Activated CD4-positive, alpha-beta T cell treated with anti-CD3 and anti-CD28 coated beads for 36 hours (primary cell): ENCODE results near the gene AGBL3. TPM values are rescaled to one million over a fixed set of nuclear protein-coding genes. Genes with fewer than 3 reads are reported as not detected.

Experiments
- ATAC-seq: fragments of 200-7000 bp; cut with Tn5 transposase; one replicate; pipeline ENCODE4 v1.10.0; 2021; ENCODE audit warnings: mild to moderate bottlenecking, moderate library complexity
- CTCF ChIA-PET: fragments of 350-600 bp; sonication (Branson Sonifier 250); formaldehyde crosslinking; loops from one replicate; lab custom pipeline; 2021; ENCODE audit warnings: antibody characterized with exemption; lab: Charles Lee
- POLR2A ChIA-PET: fragments of 350-600 bp; sonication (Branson Sonifier 250); formaldehyde crosslinking; loops from one replicate; lab custom pipeline; 2021; ENCODE audit warnings: antibody characterized with exemption, inconsistent platforms; lab: Charles Lee
- DNase-seq: peaks from one replicate; pipeline ENCODE4 v3.0.0-alpha.2; 2020
- H3K27ac Mint-ChIP-seq: one replicate; pipeline ENCODE4 v1.8.0; 2021; ENCODE audit warnings: mixed read lengths
- H3K27me3 Mint-ChIP-seq: one replicate; pipeline ENCODE4 v1.8.0; 2021; ENCODE audit warnings: mixed read lengths
- H3K36me3 Mint-ChIP-seq: one replicate; pipeline ENCODE4 v1.8.0; 2021; ENCODE audit warnings: low read depth, mixed read lengths
- H3K4me1 Mint-ChIP-seq: one replicate; pipeline ENCODE4 v1.8.0; 2021; ENCODE audit warnings: mixed read lengths
- H3K4me3 Mint-ChIP-seq: one replicate; pipeline ENCODE4 v1.8.0; 2021; ENCODE audit warnings: mild to moderate bottlenecking, moderate library complexity, mixed read lengths
- H3K9me3 Mint-ChIP-seq: one replicate; pipeline ENCODE4 v1.8.0; 2021; ENCODE audit warnings: low read depth, mixed read lengths
- intact Hi-C, 2 experiments: fragments of 100-400 bp; cut with DNase I in 1 of 2; cut with micrococcal nuclease in 1 of 2; formaldehyde crosslinking; loops; one replicate each; pipeline versions ENCODE4 v1.14.2 to v1.15.1; 2022 to 2024; cut with DNase I, micrococcal nuclease
- total RNA-seq, 2 experiments: library from RNA; stranded (reverse); gene quantifications; one replicate each; pipeline ENCODE4 v1.2.3, GENCODE V29; 2021

AGBL3 gene
- total RNA-seq, 2 experiments from 2014 or later = 2.1 to 2.2 TPM

DNA sequence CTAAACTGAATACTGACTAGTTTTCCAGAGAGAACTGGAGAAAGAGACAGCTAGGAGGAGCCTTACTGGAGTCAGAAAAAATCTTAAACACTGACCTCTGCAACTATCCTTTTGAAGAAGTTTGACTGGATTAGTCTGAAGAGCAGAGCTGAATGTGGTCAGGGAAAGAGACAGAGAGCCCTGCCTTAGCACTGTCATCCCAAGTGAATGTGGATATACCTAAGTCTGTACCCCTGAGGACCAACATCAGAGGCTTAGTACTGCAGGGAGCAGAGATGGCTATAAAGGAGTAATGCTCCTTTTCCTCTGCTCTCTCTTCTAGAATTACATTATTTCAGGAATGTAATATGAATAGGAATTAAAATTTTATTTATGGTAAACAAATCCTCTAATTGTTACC is 91.7 kb downstream of the AGBL3 start:
- ChIA-PET CTCF (interaction anchor here (0.6 to 0.8 kb wide), 2 partner anchors 107 to 580 kb away, joined by 3 to 5 read pairs; no protein-coding TSS in a partner anchor), POLR2A (no interaction called here)
- H3K4me1 Mint-ChIP-seq = no peaks in the 10 kb centered on the region
- no peaks in the 10 kb centered on the region for H3K9me3 Mint-ChIP-seq
- no peak overlapping the region for H3K27ac Mint-ChIP-seq
- H3K4me3 Mint-ChIP-seq = no peak overlapping the region
- ATAC-seq (no peak), DNase-seq (no peak)
- no peaks in the 10 kb centered on the region for H3K27me3 Mint-ChIP-seq
- intact Hi-C loops = no loop called here
- no peaks in the 10 kb centered on the region for H3K36me3 Mint-ChIP-seq

DNA sequence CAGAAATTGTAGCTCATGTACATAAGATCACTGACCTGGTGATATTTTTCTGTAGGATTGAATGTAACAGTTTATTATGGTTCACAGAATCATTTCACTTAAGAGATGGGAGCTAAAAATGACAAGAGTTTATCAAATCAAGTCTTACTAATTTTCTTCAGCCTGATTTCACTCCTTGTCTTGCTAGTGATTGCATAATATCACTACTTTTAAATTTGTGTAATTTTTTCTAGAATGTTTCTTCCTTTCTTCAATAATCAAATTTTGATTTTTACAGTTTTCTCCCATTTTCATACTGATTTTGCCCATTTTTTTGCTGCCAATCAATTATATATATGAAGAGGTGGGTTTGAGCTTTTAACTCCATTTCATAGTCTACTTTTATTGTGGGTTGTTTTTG is 92.8 kb downstream of the AGBL3 start:
- no peaks in the 10 kb centered on the region for H3K9me3 Mint-ChIP-seq
- H3K4me3 Mint-ChIP-seq = no peak overlapping the region
- DNase-seq = no peak
- H3K4me1 Mint-ChIP-seq = no peaks in the 10 kb centered on the region
- no peaks in the 10 kb centered on the region for H3K36me3 Mint-ChIP-seq
- intact Hi-C loops = no loop called here
- ChIA-PET POLR2A (no interaction called here), CTCF (interaction anchor here (0.6 kb wide), 1 partner anchor 166 kb away, joined by 3 read pairs; no protein-coding TSS in a partner anchor)
- ATAC-seq = no peak
- no peaks in the 10 kb centered on the region for H3K27me3 Mint-ChIP-seq
- H3K27ac Mint-ChIP-seq = no peak overlapping the region

DNA sequence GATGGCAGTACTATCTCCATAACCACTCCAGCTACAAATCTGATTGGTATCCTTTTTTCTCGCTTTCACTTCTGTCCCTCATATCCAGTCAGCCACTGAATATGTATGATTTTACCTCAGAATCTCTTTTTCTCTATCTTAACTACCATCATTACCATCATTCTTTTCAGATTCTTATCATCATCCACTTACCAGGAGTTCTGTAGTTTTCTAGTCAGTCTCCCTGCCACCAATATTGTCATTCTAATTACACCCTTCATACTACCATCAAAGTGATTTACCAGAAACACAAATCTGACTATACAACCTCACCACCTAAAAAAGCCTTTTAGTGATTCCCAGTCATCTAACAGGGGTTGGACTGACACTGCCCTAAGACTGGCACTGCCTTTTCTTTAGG is 96.7 kb downstream of the AGBL3 start:
- H3K36me3 Mint-ChIP-seq = no peaks in the 10 kb centered on the region
- ChIA-PET CTCF (no interaction called here), POLR2A (no interaction called here)
- H3K27ac Mint-ChIP-seq = no peak overlapping the region
- DNase-seq (no peak), ATAC-seq (no peak)
- no peaks in the 10 kb centered on the region for H3K4me1 Mint-ChIP-seq
- intact Hi-C loops = no loop called here
- H3K27me3 Mint-ChIP-seq = no peaks in the 10 kb centered on the region
- peaks cover 14% of the 10 kb centered on the region for H3K9me3 Mint-ChIP-seq
- H3K4me3 Mint-ChIP-seq = no peak overlapping the region

DNA sequence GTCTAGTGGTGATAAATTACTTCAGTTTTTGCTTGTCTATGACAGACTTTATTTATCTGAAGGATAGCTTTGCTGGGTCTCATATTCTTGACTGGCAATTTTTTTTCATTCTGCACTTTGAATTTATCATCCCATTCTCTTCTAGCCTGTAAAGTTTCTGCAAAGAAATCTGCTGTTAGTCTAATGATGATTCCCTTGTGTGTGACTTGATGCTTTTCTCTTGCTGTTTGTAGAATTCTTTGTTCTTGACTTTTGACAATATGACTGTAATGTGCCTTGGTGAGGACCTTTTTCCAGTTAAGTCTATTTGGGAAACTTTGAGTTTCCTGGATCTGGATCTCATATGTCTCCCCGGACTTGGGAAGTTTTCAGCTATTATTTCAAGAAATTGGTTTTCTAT is 102.3 kb downstream of the AGBL3 start:
- no peak for DNase-seq
- peaks cover 24% of the 10 kb centered on the region for H3K9me3 Mint-ChIP-seq
- intact Hi-C loops = no loop called here
- no peak overlapping the region for H3K4me3 Mint-ChIP-seq
- CTCF ChIA-PET = no interaction called here
- no peaks in the 10 kb centered on the region for H3K4me1 Mint-ChIP-seq
- ATAC-seq = no peak
- H3K36me3 Mint-ChIP-seq = peaks cover 4% of the 10 kb centered on the region
- no peak overlapping the region for H3K27ac Mint-ChIP-seq
- POLR2A ChIA-PET = no interaction called here
- no peaks in the 10 kb centered on the region for H3K27me3 Mint-ChIP-seq

DNA sequence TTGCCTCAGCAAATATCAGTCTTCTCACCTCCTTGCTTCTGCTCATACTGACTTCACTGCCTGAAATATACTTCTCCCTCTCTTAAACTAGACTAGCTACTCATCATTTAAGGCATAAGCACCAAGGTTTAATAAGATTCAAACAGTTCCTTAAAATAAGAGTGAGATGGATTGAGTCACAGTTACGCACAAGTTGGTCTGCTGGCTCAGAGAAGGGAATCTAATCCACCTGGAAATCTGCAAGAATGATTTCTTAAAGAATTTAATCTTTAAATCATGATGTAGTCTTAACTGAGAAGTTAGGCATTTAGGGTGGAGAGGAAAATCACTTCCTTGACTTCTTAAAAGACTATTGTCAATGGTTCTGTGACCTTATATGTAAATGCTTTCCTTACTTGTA is 105.4 kb downstream of the AGBL3 start:
- H3K27me3 Mint-ChIP-seq = no peaks in the 10 kb centered on the region
- POLR2A ChIA-PET = no interaction called here
- CTCF ChIA-PET = no interaction called here
- peaks cover 4% of the 10 kb centered on the region for H3K36me3 Mint-ChIP-seq
- no peaks in the 10 kb centered on the region for H3K4me1 Mint-ChIP-seq
- ATAC-seq (no peak), DNase-seq (no peak)
- no peak overlapping the region for H3K4me3 Mint-ChIP-seq
- peaks cover 15% of the 10 kb centered on the region for H3K9me3 Mint-ChIP-seq
- H3K27ac Mint-ChIP-seq = no peak overlapping the region
- intact Hi-C loops = no loop called here

DNA sequence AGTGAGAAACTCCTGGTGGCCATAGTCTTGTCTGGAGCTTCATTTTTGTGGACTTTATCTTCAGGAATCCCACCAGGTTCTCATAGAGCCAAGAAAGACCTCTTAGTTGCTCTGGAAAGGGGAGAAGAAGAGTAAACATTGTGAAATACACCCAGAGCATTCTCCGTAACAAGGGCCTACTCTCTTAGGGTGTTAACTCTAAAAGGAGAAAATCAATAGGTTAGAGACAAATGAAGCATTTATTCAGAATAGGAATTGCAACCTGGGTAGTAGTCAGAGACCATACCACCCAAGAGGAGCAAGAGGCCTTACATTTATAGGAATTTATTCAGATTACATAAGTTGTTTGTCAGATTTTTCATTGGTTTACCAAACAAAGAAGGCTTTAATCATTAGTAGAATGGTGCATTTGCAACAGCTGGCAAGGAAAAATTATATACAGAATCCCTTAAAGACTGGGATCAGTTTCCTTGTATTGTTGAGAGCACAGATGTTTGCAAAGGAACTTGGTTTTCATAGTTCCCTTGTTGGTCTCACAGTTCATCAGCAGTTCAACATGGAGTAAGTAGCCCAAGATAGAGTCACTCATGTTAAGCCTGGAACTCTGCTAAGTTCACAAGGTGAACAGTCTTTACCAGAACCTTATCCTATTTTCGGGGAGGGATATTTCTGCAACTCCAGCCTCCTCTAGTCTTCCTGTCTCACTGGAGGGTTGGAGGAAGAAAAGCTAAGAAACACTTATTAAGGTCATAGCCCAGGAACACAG is 108.3 kb downstream of the AGBL3 start:
- intact Hi-C loops = no loop called here
- DNase-seq (no peak), ATAC-seq (no peak)
- Mint-ChIP-seq H3K9me3 (no peaks in the 10 kb centered on the region), H3K4me3 (no peak overlapping the region), H3K27me3 (no peaks in the 10 kb centered on the region), H3K27ac (no peak overlapping the region), H3K4me1 (no peaks in the 10 kb centered on the region), H3K36me3 (no peaks in the 10 kb centered on the region)
- CTCF ChIA-PET = interaction anchor here (0.7 kb wide), 1 partner anchor 21 kb away, joined by 3 read pairs; no protein-coding TSS in a partner anchor
- POLR2A ChIA-PET = no interaction called here

DNA sequence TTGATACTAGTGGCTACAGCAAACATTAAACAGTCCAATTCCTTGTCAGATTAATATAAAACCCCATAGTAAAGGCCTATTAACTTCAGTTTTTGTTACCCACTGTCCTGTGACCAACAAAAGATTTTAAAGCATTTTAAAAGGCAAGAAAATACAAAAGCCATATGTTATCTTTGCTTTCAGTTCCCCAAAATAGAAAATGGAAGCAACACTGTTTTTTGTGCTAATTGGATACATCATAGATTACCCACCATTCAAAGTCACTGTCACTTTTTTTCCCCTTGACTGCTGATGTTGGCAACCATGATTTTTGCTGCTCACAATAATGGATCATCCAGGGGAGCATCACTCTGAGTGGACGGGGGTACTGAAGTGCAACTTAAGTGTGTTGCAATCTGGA is 109.1 kb downstream of the AGBL3 start:
- no peak for ATAC-seq
- H3K4me3 Mint-ChIP-seq = no peak overlapping the region
- no peaks in the 10 kb centered on the region for H3K4me1 Mint-ChIP-seq
- no peaks in the 10 kb centered on the region for H3K9me3 Mint-ChIP-seq
- POLR2A ChIA-PET = no interaction called here
- H3K27me3 Mint-ChIP-seq = no peaks in the 10 kb centered on the region
- CTCF ChIA-PET = no interaction called here
- no peak overlapping the region for H3K27ac Mint-ChIP-seq
- H3K36me3 Mint-ChIP-seq = no peaks in the 10 kb centered on the region
- no peak for DNase-seq
- intact Hi-C loops = no loop called here

DNA sequence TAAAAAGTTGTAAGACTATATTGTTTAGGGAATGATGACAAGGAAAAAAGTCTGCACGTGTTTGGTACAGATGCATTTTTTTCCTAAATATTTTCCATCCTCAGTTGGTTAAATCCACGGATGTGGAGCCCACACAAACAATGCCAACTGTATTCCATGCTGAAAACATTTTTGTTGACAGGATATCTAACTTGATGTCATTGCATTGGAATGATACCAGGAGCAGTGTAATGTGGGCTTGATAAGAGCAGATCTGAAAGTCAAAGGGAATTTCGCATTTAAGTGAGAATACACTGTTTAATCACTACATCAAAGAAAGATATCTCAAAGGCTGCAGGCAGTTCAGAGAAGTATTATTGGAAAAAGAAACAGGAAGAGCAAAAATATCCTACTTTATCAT is 112.1 kb downstream of the AGBL3 start:
- ChIA-PET POLR2A (no interaction called here), CTCF (no interaction called here)
- no peaks in the 10 kb centered on the region for H3K27me3 Mint-ChIP-seq
- no peaks in the 10 kb centered on the region for H3K9me3 Mint-ChIP-seq
- DNase-seq (no peak), ATAC-seq (no peak)
- H3K36me3 Mint-ChIP-seq = no peaks in the 10 kb centered on the region
- no peak overlapping the region for H3K4me3 Mint-ChIP-seq
- intact Hi-C loops = no loop called here
- H3K27ac Mint-ChIP-seq = no peak overlapping the region
- H3K4me1 Mint-ChIP-seq = no peaks in the 10 kb centered on the region

DNA sequence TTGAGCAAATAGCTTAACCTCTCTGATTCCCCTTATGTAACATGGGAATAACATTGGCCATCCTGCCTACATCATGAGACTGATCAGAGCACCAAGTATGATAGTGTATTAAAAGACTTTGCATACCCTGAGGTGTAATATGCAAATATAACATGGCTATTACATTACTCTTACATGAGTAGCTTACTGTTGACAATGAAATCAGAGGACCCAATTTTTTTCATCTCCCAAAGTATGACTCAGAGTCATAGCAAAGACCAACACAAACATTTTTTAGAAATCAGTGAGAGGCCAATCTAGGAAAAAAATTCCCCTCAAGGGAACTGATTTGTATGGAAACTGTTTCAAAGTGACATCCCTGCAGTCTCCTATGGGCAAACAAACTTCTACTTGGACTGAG is 114.5 kb downstream of the AGBL3 start:
- ChIA-PET POLR2A (no interaction called here), CTCF (interaction anchor here (1.3 kb wide), 1 partner anchor 18 kb away, joined by 3 read pairs; no protein-coding TSS in a partner anchor)
- intact Hi-C loops = no loop called here
- ATAC-seq = no peak
- Mint-ChIP-seq H3K4me3 (no peak overlapping the region), H3K27me3 (no peaks in the 10 kb centered on the region), H3K36me3 (no peaks in the 10 kb centered on the region), H3K9me3 (peaks cover 3% of the 10 kb centered on the region), H3K27ac (no peak overlapping the region), H3K4me1 (no peaks in the 10 kb centered on the region)
- DNase-seq = no peak

DNA sequence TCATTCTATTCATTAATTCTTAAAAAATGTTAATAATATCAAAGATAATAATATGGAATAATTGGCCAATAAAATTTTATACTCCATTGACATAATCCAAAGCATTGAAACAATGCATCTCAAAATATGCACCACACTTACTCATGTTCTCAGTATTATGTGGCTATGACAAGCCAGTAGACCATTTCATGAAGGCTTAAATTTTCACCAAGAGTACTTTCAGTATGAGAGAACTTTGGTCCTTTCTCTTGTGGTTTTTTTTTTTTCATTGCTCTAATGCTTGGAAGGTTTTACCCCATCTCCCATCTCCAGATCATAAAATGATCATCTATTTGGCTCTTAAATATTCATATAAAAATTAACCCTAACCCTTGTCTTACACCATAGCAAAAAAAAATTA is 116.1 kb downstream of the AGBL3 start:
- no peak for DNase-seq
- POLR2A ChIA-PET = no interaction called here
- Mint-ChIP-seq H3K4me3 (no peak overlapping the region), H3K27me3 (no peaks in the 10 kb centered on the region), H3K36me3 (no peaks in the 10 kb centered on the region), H3K4me1 (no peaks in the 10 kb centered on the region), H3K9me3 (peaks cover 3% of the 10 kb centered on the region), H3K27ac (no peak overlapping the region)
- intact Hi-C loops = no loop called here
- peak; percentile 36 for ATAC-seq
- CTCF ChIA-PET = interaction anchor here (0.7 kb wide), 1 partner anchor 46 kb away, joined by 3 read pairs; the partner anchor contains the start of gene TMEM140

DNA sequence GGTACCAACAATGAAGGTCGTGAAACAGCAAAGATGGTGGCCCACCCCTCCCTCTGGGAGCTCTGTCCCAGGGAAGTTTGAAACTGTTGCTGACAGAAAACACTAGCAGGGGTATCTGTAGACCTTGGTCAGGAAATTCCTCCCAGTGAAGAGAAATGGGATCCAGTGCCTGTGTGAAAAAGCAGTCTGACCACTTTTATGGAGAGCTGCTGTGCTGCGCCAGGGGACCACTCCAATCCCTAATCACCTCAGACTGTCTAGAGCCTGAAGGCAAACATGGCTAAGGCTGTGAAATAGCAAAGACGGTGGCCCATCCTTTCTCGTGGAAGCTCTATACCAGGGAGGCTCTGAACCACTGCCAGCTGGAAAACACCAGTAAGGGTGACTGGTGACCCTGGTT is 123.3 kb downstream of the AGBL3 start:
- Mint-ChIP-seq H3K4me1 (no peaks in the 10 kb centered on the region), H3K36me3 (peaks cover 4% of the 10 kb centered on the region), H3K4me3 (no peak overlapping the region), H3K9me3 (no peaks in the 10 kb centered on the region), H3K27ac (no peak overlapping the region), H3K27me3 (no peaks in the 10 kb centered on the region)
- ChIA-PET CTCF (interaction anchor here (0.5 kb wide), 1 partner anchor 97 kb away, joined by 3 read pairs; no protein-coding TSS in a partner anchor), POLR2A (no interaction called here)
- intact Hi-C loops = no loop called here
- DNase-seq (no peak), ATAC-seq (no peak)

DNA sequence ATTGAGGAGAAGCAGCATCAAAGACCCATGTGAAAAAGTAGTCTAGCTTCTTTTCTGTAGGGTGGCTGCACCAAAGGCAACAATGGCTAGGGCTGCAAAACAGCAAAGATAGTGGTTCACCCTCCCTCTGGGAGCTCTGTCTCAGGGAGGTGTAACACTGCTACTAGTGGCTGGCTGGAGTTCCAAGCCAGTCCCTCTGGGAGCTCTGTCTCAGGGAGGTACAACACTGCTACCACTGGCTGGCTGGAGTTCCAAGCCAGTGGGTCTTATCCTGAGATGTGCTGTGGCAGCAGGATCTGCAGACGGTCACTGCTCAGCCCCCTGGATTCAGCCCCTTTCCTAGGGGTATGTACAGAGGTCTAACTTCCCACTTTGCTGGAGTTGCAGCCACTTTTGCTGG is 123.7 kb downstream of the AGBL3 start:
- Mint-ChIP-seq H3K9me3 (no peaks in the 10 kb centered on the region), H3K4me3 (no peak overlapping the region), H3K27me3 (no peaks in the 10 kb centered on the region), H3K4me1 (no peaks in the 10 kb centered on the region), H3K36me3 (peaks cover 4% of the 10 kb centered on the region), H3K27ac (no peak overlapping the region)
- ChIA-PET CTCF (interaction anchor here (0.5 kb wide), 1 partner anchor 97 kb away, joined by 3 read pairs; no protein-coding TSS in a partner anchor), POLR2A (no interaction called here)
- ATAC-seq (no peak), DNase-seq (no peak)
- intact Hi-C loops = no loop called here
